NCI-H2029 treated with DMSO at 0.1 percent for 48 hours (cell line): Measurements from ENCODE around the gene OR2B2.
"Not testable (repeated sequence)": the region's sequence is repeated elsewhere in the genome, so short reads cannot be mapped to it uniquely, and the experiment has no call there.

Experiments used
- DNase-seq: peaks from one replicate; lab custom pipeline; 2025; lab: John Stamatoyannopoulos, UW

The OR2B2 gene

DNA sequence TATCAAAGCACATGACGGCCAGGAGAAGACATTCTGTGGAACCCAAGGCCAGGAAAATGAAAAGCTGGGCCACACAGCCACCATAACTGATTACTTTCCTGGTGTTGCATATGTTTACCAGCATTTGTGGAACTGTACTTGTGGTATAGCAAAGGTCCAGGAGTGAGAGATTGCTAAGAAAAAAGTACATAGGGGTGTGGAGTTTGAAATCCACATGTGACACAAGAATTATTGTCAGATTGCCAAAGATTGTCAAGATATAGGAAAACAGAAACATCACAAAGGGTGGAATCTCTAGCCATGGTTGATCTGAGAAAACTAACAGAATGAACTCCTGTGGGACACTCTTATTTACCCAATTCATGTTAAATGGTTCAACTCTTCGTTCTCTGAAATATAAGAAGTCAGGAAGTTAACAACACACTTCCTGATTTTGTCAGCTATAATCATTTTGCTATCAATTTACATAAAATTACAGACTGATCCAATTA lies at the start of gene OR2B2:
TSS of gene OR2B2 (minus strand) at position 441 of the 491 bp plus-strand sequence. CDS start at position 364, 77 bp downstream.
- DNase-seq = no peak

DNA sequence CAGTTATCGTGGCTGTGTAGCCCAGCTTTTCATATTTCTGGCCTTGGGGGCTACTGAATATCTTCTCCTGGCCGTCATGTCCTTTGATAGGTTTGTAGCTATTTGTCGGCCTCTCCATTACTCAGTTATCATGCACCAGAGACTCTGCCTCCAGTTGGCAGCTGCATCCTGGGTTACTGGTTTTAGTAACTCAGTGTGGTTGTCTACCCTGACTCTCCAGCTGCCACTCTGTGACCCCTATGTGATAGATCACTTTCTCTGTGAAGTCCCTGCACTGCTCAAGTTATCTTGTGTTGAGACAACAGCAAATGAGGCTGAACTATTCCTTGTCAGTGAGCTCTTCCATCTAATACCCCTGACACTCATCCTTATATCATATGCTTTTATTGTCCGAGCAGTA lies 45.3 kb upstream of the OR2B2 start:
- no peak for DNase-seq

DNA sequence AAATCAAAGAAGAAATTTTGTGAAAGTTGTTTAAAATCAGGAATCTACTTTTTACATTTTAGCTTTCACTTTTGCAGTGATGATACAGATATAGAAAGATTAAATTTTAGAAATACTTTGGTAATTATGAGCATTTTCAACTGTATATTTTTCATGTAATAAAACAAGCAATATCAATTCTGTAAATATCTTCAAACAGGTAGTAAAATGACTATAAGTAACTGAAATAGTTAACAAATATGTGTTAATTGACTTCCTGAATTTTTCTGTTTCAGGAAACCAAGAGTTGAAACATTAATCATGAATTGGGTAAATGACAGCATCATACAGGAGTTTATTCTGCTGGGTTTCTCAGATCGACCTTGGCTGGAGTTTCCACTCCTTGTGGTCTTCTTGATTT lies 44.7 kb upstream of the OR2B2 start, which contains the start of gene OR2B6:
TSS of gene OR2B6 (plus strand) at position 301 of the 400 bp plus-strand sequence. CDS start at position 301, 0 bp downstream.
- DNase-seq = no peak

DNA sequence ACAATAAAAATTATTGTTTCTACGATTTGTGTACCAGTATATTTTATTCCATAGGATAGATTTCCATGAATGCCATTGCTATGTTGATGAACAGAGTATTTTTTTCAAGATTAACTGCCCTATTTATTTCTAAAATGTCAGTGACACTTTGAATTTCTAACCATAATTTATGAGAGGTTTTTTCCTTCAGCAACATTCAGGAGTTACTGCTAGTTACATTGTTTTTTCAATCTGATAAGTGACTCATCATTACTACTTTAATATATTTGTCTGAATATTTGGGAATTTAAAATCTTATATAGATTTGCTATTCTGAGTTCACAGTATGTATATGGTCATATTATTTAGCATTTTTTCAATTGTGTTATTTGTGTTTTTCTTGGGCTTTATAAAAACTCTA lies 38.8 kb upstream of the OR2B2 start:
- DNase-seq = no peak

DNA sequence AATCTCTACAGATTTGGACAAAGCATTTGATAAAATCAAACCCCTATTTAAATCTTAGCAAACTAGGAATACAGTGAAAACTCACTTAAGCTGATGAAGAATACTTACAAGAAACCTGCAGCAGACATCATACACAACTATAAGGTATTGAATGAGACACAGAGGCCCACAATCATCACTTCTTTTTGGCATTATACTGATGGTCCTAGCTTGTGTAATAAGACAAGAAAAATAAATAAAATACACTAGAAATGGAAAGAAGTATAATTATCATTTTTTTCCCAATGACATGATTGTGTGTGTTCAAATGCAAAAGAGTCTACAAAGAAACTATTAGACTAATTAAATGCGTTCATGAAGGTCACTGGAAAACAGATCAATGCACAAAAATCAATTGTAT lies 36.0 kb upstream of the OR2B2 start:
- no peak for DNase-seq

DNA sequence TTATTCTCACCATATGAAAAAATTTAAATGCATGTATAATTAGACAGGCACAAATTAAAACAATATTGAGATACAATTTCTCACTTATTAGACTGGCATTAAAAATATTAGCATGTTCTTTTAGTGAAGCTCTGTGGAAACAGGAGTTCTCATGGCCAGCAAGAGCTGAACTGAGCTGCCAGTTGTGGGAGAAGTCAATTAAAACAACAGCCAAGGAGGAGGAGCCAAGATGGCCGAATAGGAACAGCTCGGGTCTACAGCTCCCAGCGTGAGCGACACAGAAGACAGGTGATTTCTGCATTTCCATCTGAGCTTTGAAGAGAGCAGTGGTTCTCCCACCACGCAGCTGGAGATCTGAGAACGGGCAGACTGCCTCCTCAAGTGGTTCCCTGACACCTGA lies 30.9 kb upstream of the OR2B2 start:
- DNase-seq = not testable (repeated sequence)

DNA sequence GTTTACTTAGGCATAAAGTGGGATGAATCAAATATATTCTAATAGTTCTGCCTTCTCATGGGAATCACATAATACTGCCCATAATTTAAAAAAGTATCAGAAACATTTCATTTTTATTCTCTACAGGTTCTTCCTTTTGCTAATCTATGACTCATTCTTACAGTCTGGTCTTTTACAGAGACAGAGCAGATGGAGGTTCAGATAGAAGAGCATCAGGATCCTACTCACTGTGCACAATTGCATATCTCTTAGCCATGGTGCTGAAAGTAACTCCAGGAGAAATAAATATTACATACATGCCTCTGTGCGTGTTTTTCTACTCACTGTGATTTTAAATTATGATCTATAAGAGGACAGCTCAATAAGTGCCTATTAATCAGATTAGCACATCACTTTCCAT lies 28.6 kb upstream of the OR2B2 start:
- no peak for DNase-seq

DNA sequence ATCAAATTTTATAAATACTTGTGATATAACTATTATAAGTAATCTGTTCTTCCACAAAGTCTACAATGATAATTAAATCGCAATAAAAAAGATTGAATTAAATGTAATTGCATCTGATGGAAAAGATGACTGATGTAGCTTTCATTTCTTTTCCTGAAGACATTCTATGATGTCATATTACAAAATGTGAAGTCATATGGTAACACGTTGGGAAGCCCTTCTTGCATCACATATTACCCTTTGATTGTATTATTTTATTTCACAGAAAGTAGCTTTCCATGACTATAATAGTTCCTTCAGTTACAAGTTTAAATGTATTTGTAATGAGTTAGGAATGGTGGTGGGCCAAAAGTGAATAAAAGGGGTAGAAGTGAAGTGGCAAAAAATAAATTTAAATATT lies 19.0 kb upstream of the OR2B2 start:
- no peak for DNase-seq

DNA sequence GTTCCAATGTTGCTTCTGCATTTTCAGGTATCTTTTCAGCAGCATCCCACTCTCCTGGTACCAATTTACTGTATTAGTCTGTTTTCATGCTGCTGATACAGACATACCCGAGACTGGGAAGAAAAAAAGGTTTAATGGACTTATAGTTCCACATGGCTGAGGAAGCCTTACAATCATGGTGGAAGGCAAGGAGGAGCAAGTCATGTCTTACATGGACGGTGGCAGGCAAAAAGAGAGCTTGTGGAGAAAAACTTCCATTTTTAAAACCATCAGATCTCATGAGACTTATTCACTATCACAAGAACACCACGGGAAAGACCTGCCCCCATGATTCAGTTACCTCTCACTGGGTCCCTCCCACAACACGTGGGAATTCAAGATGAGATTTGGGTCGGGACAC lies 17.7 kb upstream of the OR2B2 start:
- not testable (repeated sequence) for DNase-seq

DNA sequence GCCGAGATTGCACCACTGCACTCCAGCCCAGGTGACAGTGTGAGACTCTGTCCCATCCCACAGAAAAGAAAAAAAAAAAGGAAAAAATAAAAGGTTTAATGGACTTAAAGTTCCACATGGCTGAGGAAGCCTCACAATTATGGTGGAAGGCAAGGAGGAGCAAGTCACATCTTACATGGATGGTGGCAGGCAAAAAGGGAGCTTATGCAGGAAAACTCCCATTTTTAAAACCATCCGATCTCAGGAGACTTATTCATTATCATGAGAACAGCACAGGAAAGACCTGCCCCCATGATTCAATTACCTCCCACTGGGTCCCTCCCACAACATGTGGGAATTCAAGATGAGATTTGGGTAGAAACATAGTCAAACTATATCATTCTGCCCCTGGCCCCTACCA lies 15.8 kb upstream of the OR2B2 start:
- DNase-seq = not testable (repeated sequence)

DNA sequence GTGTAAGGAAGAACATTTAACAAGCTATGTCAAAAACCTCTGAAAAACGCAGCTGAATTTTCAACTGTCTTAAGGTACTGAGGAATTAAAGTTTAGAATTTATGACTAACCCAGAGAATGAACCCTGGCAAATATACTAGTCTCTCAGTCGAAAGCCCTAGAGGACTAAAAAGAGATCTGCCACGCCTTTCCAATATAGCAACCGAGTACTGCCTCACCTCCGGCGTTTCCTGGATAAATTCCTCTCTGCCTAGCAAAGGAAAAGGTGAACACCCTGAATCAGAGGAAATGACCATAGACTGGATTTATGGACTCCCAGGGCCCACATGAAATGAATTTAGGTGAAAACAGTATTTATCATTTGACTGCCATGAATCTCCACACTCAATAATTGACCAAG lies 12.0 kb upstream of the OR2B2 start:
- DNase-seq = no peak

DNA sequence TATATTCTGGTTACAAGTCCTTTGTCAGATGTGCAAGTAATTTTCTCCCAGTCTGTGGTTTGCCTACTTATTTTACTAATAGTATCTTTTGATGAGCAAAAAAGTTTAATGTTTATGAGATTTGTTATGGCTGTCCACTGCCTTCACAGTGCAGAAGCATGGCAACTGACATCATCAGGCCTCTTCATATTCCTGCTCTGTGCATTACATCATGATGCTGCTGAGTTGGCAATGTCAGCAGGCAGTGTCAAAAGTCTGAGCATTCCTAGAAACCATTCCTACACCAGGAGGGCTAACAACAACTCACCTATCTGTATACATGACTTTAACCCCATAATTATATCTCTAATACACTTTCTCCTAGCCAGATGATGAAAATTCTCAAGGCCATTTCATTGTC lies 10.8 kb upstream of the OR2B2 start:
- no peak for DNase-seq

DNA sequence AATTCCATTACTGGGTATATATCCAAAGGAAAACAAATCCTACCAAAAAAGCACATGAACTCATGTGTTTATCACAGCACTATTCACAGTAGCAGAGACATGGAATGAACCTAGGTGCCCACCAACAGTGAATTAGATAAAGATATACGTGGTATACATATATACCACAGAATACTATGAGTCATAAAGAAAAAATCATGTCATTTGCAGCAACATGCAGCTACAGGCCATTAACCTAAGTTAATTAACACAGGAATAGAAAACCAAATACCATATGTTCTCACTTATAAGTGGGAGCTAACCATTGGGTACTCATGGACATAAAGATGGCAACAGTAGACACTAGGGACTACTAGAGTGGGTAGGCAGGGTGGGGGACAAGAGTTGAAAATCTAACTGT lies 4.2 kb downstream of the OR2B2 start:
- DNase-seq = no peak

DNA sequence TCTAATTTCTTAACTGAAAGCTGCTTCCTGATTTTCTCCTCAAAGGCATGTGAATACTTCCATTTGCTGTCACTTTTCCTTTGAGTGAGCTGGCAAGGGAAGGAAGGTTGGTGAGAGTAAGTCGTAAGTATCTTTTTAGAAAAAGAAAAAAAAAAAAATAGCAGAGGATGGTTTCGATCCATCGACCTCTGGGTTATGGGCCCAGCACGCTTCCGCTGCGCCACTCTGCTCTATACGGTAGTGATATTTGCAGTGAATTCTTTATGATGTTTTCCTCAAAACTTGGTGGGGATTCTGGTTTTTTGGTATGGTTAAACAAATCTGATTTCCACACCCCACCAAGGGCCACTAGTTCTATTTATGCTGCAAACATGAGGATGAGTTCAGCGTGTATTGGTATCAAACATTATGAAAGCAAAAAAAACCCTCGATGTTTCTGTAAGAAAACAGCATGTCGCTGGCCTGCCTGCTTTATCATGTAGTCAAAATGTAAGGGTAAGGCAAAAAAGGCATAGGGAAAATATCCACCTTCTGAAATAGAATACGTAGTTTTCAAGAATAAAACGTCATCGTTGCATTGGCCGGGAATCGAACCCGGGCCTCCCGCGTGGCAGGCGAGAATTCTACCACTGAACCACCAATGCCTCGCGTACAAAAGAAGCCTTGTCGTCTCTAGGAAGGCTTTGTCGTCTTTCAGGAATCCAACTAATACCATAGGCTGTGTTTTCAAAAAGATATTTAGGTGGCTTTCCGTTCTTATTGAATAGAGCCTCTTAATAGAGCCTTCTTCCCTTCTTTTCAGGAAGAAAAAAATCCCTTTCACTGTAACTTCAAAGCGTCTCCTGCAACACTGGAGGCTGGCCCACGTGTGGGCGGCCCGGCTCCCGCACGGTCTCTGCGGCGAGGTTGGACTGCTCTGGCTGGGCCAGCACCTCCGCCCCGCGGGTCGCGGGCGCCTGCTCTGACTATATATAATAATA lies 9.6 kb downstream of the OR2B2 start:
- peak; percentile 79 for DNase-seq

DNA sequence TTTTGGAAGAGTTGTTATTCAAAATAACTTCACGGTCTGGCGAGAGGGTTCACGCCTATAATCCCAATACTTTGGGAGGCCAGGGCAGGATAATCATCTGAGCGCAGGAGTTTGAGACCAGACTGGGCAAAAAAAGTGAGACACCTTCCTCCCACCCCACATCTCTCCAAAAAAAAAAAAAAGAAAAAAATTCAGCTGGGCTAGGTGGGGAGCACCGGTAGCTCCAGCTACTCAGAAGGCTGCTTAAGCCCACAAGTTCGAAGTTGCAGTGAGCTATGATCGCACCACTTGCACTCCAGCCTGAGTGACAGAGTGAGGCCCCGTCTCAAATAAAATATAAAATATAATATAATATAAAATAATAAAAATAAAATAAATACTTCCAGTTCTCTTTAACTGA lies 10.4 kb downstream of the OR2B2 start:
- no peak for DNase-seq

DNA sequence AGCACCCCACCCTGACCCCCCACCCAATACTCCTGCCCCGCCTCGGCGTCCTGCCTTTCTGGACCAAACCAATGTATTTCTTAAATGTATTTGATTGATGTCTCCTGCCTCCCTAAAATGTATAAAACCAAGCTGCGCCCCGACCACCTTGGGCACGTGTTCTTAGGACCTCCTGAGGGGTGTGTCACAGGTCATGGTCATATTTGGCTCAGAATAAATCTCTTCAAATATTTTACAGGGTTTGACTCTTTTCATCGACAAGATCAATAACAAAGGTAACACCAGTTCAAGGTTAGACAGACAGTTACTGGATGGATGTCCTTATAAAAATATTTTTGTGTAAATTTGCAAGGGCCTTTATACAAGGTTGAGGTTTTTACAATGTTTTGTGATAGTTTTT lies 12.0 kb downstream of the OR2B2 start:
- DNase-seq = not testable (repeated sequence)

DNA sequence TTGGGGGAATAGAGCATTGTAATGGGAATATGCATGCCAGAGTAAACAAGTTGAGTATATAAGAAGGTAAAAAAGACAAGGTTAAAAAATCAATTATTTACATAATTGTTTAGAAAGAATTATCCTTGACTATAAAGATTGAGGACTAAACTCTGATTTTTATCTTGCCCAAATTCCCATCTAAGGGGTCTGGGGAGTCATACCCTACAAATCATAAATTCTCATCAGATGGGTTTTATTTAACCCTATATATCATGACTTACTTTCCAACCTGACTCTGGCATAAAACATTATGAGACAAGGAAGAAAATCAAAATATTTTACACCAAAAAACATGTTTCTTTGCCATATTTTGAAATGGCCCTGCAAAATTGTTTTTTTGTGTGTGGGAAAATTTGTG lies 12.7 kb downstream of the OR2B2 start:
- no peak for DNase-seq

DNA sequence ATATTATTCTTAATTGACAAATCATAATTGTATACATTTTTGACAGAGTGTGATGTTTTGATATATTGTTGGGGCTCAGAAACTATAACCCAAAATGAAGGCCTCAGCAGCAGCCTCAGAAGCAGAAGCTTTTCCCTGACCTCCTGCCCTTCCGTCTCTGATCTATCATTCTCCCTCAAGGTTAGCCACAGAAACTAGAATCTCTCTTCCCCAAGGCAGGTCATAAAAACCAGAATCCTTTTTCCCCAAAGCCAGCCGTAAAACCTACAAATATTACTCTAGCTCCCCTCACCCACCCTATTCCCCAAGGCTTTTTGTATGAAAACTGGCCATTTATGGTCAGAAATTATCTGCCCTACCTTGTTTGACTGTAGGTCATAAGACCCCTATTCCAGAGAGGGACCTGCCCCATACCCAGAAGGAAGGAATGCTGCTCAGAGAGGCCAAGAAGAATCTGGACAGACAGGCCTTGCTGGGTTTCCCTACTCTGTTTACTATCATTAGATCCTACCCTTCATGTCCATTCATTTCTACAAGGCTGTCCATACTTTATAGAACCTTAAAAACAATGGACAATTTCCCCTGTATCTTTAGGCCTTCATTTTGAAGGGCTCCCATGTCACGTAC lies 14.5 kb downstream of the OR2B2 start:
- DNase-seq = no peak

DNA sequence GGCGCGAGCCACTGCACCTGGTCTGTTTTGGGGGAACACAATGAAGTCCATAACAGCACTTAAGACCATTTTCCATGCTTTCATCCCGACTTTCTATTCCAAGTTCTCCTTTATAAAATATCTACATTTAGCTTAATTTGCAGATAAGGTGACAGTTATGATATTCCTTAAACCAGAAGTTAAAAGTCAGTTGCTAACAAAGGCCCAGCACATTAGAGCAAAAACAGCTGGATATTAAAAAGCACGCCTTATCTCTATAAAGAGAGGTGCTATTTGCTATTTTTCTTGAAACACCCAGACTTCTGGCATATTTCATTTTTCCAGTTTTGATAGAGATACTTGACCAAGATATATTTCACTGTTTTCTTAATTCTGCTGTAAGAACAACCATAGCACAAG lies 15.8 kb downstream of the OR2B2 start:
- no peak for DNase-seq

DNA sequence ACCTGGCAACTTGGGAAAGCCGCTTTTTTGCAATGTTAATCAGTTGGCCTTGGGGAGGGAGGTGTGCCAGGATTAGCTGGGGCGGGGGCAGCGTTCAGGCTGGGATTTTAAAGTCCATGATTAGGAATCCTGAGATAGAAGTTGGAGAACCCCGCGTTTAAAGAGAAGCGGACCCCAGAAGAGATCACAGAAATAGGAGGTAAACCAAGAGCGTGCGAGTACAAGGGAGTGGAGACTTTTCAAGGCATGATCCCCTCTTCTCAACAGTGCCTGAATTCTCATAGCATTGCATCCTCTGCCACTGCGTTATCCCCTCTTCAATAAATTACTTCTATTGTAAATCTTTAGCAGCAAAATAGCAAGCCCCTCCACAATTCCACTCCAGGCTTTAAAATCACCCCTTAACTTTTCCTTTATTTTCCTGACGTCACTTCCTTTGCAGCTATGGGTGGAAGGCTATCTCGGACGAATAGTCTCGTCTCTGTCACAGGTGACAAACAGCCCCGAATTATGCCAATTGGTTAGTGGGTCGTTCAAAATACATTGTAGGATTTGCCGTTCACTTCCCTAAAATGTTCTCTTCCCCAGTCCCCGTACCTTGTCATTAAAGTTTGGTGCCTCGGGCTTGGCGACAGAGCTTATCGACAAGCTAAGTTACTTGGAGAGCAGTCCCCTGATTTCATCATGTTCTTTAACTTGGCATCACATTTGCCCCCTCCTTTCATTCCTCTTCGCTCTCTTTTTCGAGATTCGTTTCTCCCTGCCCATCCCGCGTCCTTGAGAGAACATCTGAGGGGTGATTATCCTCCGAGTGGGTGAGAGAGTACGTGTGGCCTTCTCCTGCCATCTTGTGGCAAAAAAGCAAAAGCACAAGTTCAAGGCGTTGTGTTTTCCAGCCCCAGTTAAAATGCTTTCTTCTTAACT lies 17.1 kb downstream of the OR2B2 start:
- peak; percentile 89 for DNase-seq

DNA sequence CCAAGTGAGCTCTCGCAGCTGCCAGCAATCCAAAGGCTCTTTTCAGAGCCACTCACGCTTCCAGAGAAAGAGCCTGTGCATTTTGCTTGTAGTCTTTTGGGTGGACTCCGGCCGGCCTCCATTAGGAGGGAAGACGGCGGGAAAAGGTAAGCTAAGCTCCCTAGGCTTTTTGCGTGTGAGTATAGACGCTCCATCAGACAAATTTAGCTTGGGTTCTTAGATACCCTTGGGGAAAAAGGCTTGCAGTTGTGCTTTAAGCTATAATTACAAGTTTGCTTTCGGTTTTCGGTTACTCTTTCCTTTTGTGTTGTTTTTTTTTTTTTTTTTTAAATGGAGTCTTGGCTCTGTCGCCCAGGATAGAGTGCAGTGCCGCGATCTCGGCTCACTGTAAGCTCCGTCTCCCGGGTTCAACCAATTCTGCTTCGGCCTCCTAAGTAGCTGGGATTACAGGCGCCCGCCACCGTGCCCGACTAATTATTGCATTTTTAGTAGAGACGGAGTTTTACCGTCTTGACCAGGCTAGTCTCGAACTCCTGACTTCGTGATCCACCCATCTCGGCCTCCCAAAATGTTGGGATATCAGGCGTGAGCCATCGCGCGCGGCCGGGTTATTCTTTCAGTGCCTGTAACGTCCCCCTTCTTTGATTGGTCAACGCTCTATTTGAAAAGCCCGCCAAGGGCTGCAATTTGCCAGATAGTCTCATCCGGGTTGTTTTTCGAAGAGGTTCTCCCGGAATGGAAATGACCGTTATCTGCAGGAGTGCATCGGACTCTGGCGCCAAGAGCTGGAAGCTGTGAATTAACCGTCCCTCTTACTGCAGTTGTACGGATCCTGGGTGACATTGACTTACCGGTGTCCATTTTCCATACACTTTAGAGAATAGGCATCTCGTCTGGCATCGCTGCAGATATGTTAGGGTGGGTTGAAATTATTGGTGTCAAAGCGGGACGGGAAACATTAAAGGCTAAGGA lies 18.1 kb downstream of the OR2B2 start:
- peak; percentile 97 for DNase-seq
